Tibial artery (tissue), 4 donors: ENCODE data around the gene CALHM4.

ENCODE experiments used
- DNase-seq, 2 donors: peaks; one replicate each; pipeline ENCODE4 v3.0.0-alpha.2; 2019
- H3K27ac ChIP-seq, 2 donors: fragments of 200-600 bp; sonication (generic) in 1 of 2; 1 replicate in 1 of 2; 2 replicates in 1 of 2; pipeline ENCODE4 v1.5.1; 2018 to 2019; ENCODE audit warnings: mild to moderate bottlenecking in 1 of 2
- H3K27me3 ChIP-seq, 2 donors: fragments of 200-600 bp; sonication (generic) in 1 of 2; one replicate each; pipeline versions ENCODE4 v1.5.1 to v1.6.0; 2016 to 2019
- H3K36me3 ChIP-seq, 3 donors: fragments of 200-600 bp; sonication (generic) in 2 of 3; one replicate each; pipeline ENCODE4 v1.5.1; 2016 to 2019; ENCODE audit warnings: mild to moderate bottlenecking in 2 of 3
- H3K4me1 ChIP-seq, 4 donors: fragments of 200-600 bp; sonication (generic) in 2 of 4; 1 replicate in 3 of 4; 2 replicates in 1 of 4; pipeline ENCODE4 v1.5.1; 2016 to 2019
- H3K4me3 ChIP-seq, 2 donors: fragments of 200-600 bp; sonication (generic) in 1 of 2; 1 replicate in 1 of 2; 2 replicates in 1 of 2; pipeline ENCODE4 v1.5.1; 2018 to 2019; ENCODE audit warnings: mild to moderate bottlenecking in 2 of 2
- H3K9me3 ChIP-seq, 3 donors: fragments of 200-600 bp; sonication (generic) in 1 of 3; one replicate each; pipeline ENCODE4 v1.5.1; 2016 to 2019
- CTCF ChIP-seq, 2 experiments: fragments of 200-600 bp in 1 of 2; fragments of 450-650 bp in 1 of 2; IDR thresholded peaks; one replicate each; pipeline ENCODE4 v1.5.1; 2017 to 2019; ENCODE audit warnings: antibody characterized with exemption in 2 of 2, mild to moderate bottlenecking in 1 of 2, moderate library complexity in 1 of 2
- intact Hi-C: fragments of 100-400 bp; cut with DNase I; formaldehyde crosslinking; loops from one replicate; pipeline ENCODE4 v1.15.0; 2023; ENCODE audit warnings: low total_unique reads

Gene CALHM4

DNA sequence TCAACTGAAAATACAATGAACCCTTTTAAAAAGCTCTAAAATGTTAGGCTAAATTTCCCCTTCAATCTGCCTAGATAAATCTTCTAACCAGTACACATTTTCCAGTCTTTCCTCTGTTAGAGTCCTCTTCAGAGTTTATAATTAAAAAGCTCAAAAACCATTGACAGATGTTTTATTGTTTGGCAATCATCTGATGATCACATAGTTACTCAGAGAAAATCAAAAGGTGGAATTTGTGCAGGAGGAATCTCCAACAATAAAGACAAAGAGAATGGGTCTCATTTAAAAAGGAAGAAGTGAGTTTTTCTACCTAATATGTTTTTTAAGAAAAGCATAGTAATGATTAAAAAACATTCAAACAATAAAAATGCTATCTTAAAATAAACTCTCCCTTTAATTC lies 11.1 kb upstream of the CALHM4 start:
- no peak overlapping the region for H3K4me3 ChIP-seq
- no peaks in the 10 kb centered on the region for H3K4me1 ChIP-seq
- no peaks in the 10 kb centered on the region for H3K36me3 ChIP-seq
- DNase-seq: no peak
- intact Hi-C loops: no loop called here
- TF ChIP-seq CTCF (IDR thresholded peaks at IDR 0.05): no peak
- H3K27ac ChIP-seq: no peak overlapping the region
- no peaks in the 10 kb centered on the region for H3K27me3 ChIP-seq
- no peaks in the 10 kb centered on the region for H3K9me3 ChIP-seq

- no peak for TF ChIP-seq CTCF (IDR thresholded peaks at IDR 0.05)
- Histone ChIP-seq H3K4me1 (no peaks in the 10 kb centered on the region), H3K4me3 (no peak overlapping the region), H3K27ac (no peak overlapping the region), H3K9me3 (no peaks in the 10 kb centered on the region), H3K36me3 (no peaks in the 10 kb centered on the region), H3K27me3 (no peaks in the 10 kb centered on the region)
- intact Hi-C loops: no loop called here
- DNase-seq: no peak
Measured at GRCh38 chr6:116543149-116543548, 10.4 kb upstream of the CALHM4 start.

GRCh38 chr6:116545651-116546050 lies 7.9 kb upstream of the CALHM4 start, which contains the start of gene TRAPPC3L:
TRAPPC3L (minus strand) TSS chr6:116545684; CDS start chr6:116545514, 170 bp downstream.
- no peak for DNase-seq
- Histone ChIP-seq H3K27me3 (no peaks in the 10 kb centered on the region), H3K4me1 (no peaks in the 10 kb centered on the region), H3K36me3 (no peaks in the 10 kb centered on the region), H3K9me3 (no peaks in the 10 kb centered on the region), H3K4me3 (no peak within 1 kb of the TSS), H3K27ac (no peak within 1 kb of the TSS)
- intact Hi-C loops: no loop called here
- TF ChIP-seq CTCF (IDR thresholded peaks at IDR 0.05): no peak

DNA sequence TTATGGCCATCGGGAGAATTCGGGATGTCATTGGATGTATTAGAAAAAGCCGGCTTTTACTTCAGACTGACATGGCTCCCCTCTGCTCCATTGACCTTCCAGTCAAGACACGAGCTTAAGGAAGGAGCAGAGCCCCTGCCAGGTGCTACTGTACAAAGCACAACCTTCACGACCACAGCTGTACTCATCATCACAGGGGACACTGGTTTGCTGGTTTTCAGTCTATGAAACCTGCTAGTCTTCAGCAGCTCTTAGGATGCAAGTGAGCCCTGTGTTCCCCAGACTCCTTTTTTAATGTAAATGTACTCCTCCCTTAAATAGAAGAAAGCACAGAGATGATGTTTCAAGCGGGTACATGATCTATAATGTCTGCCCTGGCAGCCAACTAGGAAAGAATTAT lies 6.2 kb upstream of the CALHM4 start:
- Histone ChIP-seq H3K27ac (no peak overlapping the region), H3K4me1 (no peaks in the 10 kb centered on the region), H3K36me3 (no peaks in the 10 kb centered on the region), H3K4me3 (no peak overlapping the region), H3K9me3 (no peaks in the 10 kb centered on the region), H3K27me3 (no peaks in the 10 kb centered on the region)
- intact Hi-C loops: no loop called here
- no peak for TF ChIP-seq CTCF (IDR thresholded peaks at IDR 0.05)
- no peak for DNase-seq

DNA sequence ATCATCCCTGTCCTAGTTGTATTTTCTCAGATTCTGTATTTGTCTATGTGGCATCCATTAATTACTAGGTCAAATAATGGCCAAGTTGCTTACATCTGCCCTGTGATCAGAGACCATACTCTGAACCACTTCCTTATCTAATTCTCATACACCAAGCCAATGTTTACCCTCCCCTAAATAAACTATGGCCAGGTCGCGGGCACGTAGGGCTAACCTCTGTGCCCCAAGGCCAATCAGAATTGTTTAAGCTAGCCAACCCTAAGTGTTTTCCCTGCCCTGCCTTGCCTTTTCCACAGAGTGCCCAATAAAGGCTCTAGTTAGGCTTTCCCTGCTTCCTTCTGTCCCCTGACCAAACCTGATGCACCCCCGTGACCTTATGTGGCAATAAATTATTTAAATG lies 2.8 kb upstream of the CALHM4 start:
- intact Hi-C loops: no loop called here

More for the DNA sequence above, 2.8 kb upstream of the CALHM4 start:
- Histone ChIP-seq H3K27me3 (no peaks in the 10 kb centered on the region), H3K27ac (no peak overlapping the region), H3K4me3 (no peak overlapping the region), H3K36me3 (no peaks in the 10 kb centered on the region), H3K4me1 (no peaks in the 10 kb centered on the region), H3K9me3 (no peaks in the 10 kb centered on the region)
- DNase-seq: no peak
- TF ChIP-seq CTCF (IDR thresholded peaks at IDR 0.05): no peak
